H7 (cell line): Measurements from ENCODE around the gene SV2B. TPM values are rescaled to one million over a fixed set of nuclear protein-coding genes. Genes with fewer than 3 reads are reported as not detected.
"Not testable (repeated sequence)": the region's sequence is repeated elsewhere in the genome, so short reads cannot be mapped to it uniquely, and the experiment has no call there.

Experiments used
- DNase-seq: peaks from one replicate; pipeline ENCODE4 v3.0.0; 2012
- H3K27me3 ChIP-seq: 2 replicates; pipeline ENCODE4 v1.6.0; 2011; ENCODE audit warnings: mild to moderate bottlenecking, low read length; ENCODE audit not compliant: control insufficient read depth, insufficient read depth
- H3K36me3 ChIP-seq: replicated peaks from 2 replicates; pipeline ENCODE4 v1.5.1; 2011; ENCODE audit warnings: low read length; ENCODE audit not compliant: control insufficient read depth, insufficient read depth
- H3K4me3 ChIP-seq: 2 replicates; pipeline ENCODE4 v1.5.1; 2011; ENCODE audit warnings: low read depth, mild to moderate bottlenecking, control low read depth, low read length, moderate library complexity; ENCODE audit not compliant: insufficient read depth
- total RNA-seq: library from RNA; depleted of rRNA; stranded (reverse); fragments of >200 nt; shearing (Covaris generic); gene quantifications from 2 replicates; pipeline ENCODE4 v1.2.3, GENCODE V29; 2014

SV2B gene
- total RNA-seq, 1 experiment from 2014 or later: 0.03 TPM

GRCh38 chr15:91077029-91077428 lies 23.0 kb upstream of the SV2B start:
- DNase-seq: no peak
- Histone ChIP-seq H3K27me3 (no peaks in the 10 kb centered on the region), H3K36me3 (no peaks in the 10 kb centered on the region), H3K4me3 (no peak overlapping the region)

- H3K27me3 ChIP-seq: peaks cover 12% of the 10 kb centered on the region
- not testable (repeated sequence) for H3K36me3 ChIP-seq, DNase-seq, H3K4me3 ChIP-seq
These were observed 6.2 kb upstream of the SV2B start for GRCh38 chr15:91093866-91094265.

GRCh38 chr15:91098451-91098850 lies 1.6 kb upstream of the SV2B start:
- Histone ChIP-seq H3K27me3 (peaks cover 51% of the 10 kb centered on the region), H3K36me3 (no peaks in the 10 kb centered on the region), H3K4me3 (no peak overlapping the region)
- no peak for DNase-seq

GRCh38 chr15:91099616-91099994 lies 452 bp upstream of the SV2B start:
- H3K36me3 ChIP-seq: no peaks in the 10 kb centered on the region
- H3K4me3 ChIP-seq: peak overlapping the region; percentile 45
- DNase-seq: peak; percentile 74
- peaks cover 53% of the 10 kb centered on the region for H3K27me3 ChIP-seq

GRCh38 chr15:91100814-91101607 lies 954 bp downstream of the SV2B start:
- H3K4me3 ChIP-seq: no peak overlapping the region
- H3K36me3 ChIP-seq: no peaks in the 10 kb centered on the region
- H3K27me3 ChIP-seq: peaks cover 53% of the 10 kb centered on the region
- DNase-seq: no peak

- no peaks in the 10 kb centered on the region for H3K36me3 ChIP-seq
- peaks cover 53% of the 10 kb centered on the region for H3K27me3 ChIP-seq
- H3K4me3 ChIP-seq: no peak overlapping the region
- no peak for DNase-seq
These were observed 1.5 kb downstream of the SV2B start for GRCh38 chr15:91101608-91101920.

- Histone ChIP-seq H3K36me3 (no peaks in the 10 kb centered on the region), H3K27me3 (peaks cover 51% of the 10 kb centered on the region), H3K4me3 (no peak overlapping the region)
- no peak for DNase-seq
These were observed 2.7 kb downstream of the SV2B start for GRCh38 chr15:91102546-91103330.

GRCh38 chr15:91104111-91104510 lies 4.1 kb downstream of the SV2B start:
- DNase-seq: no peak
- Histone ChIP-seq H3K4me3 (no peak overlapping the region), H3K36me3 (no peaks in the 10 kb centered on the region), H3K27me3 (peaks cover 38% of the 10 kb centered on the region)

- no peak overlapping the region for H3K4me3 ChIP-seq
- no peaks in the 10 kb centered on the region for H3K36me3 ChIP-seq
- H3K27me3 ChIP-seq: peaks cover 3% of the 10 kb centered on the region
- peak; percentile 1 for DNase-seq
These were observed 8.4 kb downstream of the SV2B start for GRCh38 chr15:91108421-91108820.

GRCh38 chr15:91109885-91110284 lies 9.8 kb downstream of the SV2B start:
- H3K4me3 ChIP-seq: no peak overlapping the region
- H3K36me3 ChIP-seq: no peaks in the 10 kb centered on the region
- DNase-seq: no peak
- peaks cover 2% of the 10 kb centered on the region; the same call in 1 of the 2 replicates for H3K27me3 ChIP-seq

GRCh38 chr15:91110407-91110806 lies 10.3 kb downstream of the SV2B start:
- Histone ChIP-seq H3K27me3 (peaks cover 2% of the 10 kb centered on the region; the same call in 1 of the 2 replicates), H3K4me3 (no peak overlapping the region), H3K36me3 (no peaks in the 10 kb centered on the region)
- no peak for DNase-seq

GRCh38 chr15:91113030-91113429 lies 13.0 kb downstream of the SV2B start:
- no peak overlapping the region for H3K4me3 ChIP-seq
- DNase-seq: peak; percentile 57
- H3K36me3 ChIP-seq: no peaks in the 10 kb centered on the region
- H3K27me3 ChIP-seq: peaks cover 2% of the 10 kb centered on the region; the same call in 1 of the 2 replicates

GRCh38 chr15:91114301-91114700 lies 14.2 kb downstream of the SV2B start:
- no peak for DNase-seq

GRCh38 chr15:91116113-91117067 lies 16.3 kb downstream of the SV2B start:
- no peaks in the 10 kb centered on the region for H3K36me3 ChIP-seq
- no peak for DNase-seq
- peaks cover 2% of the 10 kb centered on the region; the same call in 1 of the 2 replicates for H3K27me3 ChIP-seq
- no peak overlapping the region for H3K4me3 ChIP-seq

More at GRCh38 chr15:91114301-91114700, 14.2 kb downstream of the SV2B start:
- Histone ChIP-seq H3K4me3 (no peak overlapping the region), H3K27me3 (peaks cover 2% of the 10 kb centered on the region; the same call in 1 of the 2 replicates), H3K36me3 (no peaks in the 10 kb centered on the region)
